ENCODE measurements around the gene CDKAL1. TPM values are rescaled to one million over a fixed set of nuclear protein-coding genes. Genes with fewer than 3 reads are reported as not detected.

The CDKAL1 gene
- total and polyA plus RNA-seq, 2 of the 8 experiments (the other 6 are each of a cell fraction or from before 2014, with no cell fraction given): 8.4 to 24.6 TPM

DNA sequence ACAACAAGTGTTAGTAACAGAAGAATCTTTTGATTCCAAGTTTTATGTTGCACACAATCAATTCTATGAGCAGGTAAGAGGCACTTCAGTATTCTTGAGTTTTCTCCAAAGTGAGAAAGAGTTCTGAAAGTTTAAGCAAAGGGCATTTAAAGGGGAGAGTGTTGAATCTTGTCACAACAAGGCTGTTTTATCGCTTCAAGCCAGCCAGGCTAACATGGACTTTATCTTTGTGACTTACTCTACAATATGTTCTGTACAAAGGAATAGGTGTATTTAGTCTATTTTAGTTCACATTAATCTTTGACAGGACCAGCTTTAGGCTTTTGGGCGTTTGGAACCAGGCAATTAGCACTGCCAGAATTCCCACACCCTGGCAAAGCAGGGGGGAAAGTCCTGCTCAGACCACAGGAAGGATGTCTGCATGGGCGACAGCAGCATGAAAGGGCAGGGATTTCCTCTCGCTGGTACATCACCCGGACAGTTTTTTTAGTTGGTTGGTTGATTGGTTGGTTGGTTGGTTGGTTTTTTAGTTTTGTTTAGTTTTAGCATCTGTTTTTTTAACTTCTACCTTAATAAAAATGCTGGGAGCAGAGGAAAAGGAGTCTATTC, 663.9 kb downstream of the CDKAL1 start:
- H3K9me3 ChIP-seq (ENCODE audit: insufficient read depth in 2 of 2, low read depth in 1 of 2, low read length in 1 of 2): no peaks in the 10 kb centered on the region
- no peak overlapping the region for H3K27ac ChIP-seq (ENCODE audit: low read depth, low read length)
- TF ChIP-seq CEBPB (IDR thresholded peaks at IDR 0.05; ENCODE audit: low read depth, low read length) (no peak), EZH2 (IDR thresholded peaks at IDR 0.05; ENCODE audit: low read depth, low read length, severe bottlenecking) (no peak), TAF7 (optimal IDR thresholded peaks at IDR 0.05; ENCODE audit: borderline replicate concordance, low read depth, low read length) (no peak), SUZ12 (IDR thresholded peaks at IDR 0.05; ENCODE audit: low read length) (no peak), CHD1 (IDR thresholded peaks at IDR 0.05; ENCODE audit: low read depth, low read length) (no peak), TAF1 (IDR thresholded peaks at IDR 0.05; ENCODE audit: low read depth, low read length) (no peak), JUND (IDR thresholded peaks at IDR 0.05; ENCODE audit: low read length) (no peak)
- TF ChIP-seq, protein P1, sequence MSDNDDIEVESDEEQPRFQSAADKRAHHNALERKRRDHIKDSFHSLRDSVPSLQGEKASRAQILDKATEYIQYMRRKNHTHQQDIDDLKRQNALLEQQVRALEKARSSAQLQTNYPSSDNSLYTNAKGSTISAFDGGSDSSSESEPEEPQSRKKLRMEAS (IDR thresholded peaks at IDR 0.05): no peak
- H3K4me1 ChIP-seq (replicated peaks in 1 of 4; ENCODE audit: control insufficient read depth in 3 of 4, insufficient read depth in 4 of 4, low read length in 3 of 4): peaks cover 0 to 7% (median 6%) of the 10 kb centered on the region in 4 experiments
- H2BK120ac ChIP-seq (replicated peaks; ENCODE audit: low read depth, low read length): no peak overlapping the region
- ChIA-PET POLR2A (ENCODE audit: partially characterized antibody) (no interaction called here), CTCF (ENCODE audit: partially characterized antibody) (interaction anchor here (0.9 kb wide), 1 partner anchor 19 kb away, joined by 3 read pairs; no protein-coding TSS in a partner anchor)
- no peaks in the 10 kb centered on the region for H3K79me2 ChIP-seq (ENCODE audit: control insufficient read depth in 1 of 2, insufficient read depth in 2 of 2, low read length in 2 of 2)
- H3K27me3 ChIP-seq (replicated peaks in 1 of 4; ENCODE audit: control insufficient read depth in 3 of 4, extremely low read depth in 1 of 4, insufficient read depth in 3 of 4, low read length in 3 of 4): no peaks in the 10 kb centered on the region
- H3K18ac ChIP-seq (ENCODE audit: extremely low read depth, low read length): no peak overlapping the region
- no peak overlapping the region for H3K4me3 ChIP-seq (ENCODE audit: extremely low read depth in 1 of 4, insufficient read depth in 2 of 4, low read depth in 3 of 4, low read length in 4 of 4)
- H3K79me1 ChIP-seq (ENCODE audit: low read depth, low read length): no peaks in the 10 kb centered on the region
- H3K14ac ChIP-seq (ENCODE audit: insufficient read length): no peak overlapping the region
- H3K23me2 ChIP-seq (ENCODE audit: low read depth, low read length): no peaks in the 10 kb centered on the region
- H3K23ac ChIP-seq (ENCODE audit: insufficient read length): no peak overlapping the region
- no peak overlapping the region for H2BK15ac ChIP-seq (ENCODE audit: low read length)
- H4K8ac ChIP-seq (ENCODE audit: extremely low read depth, insufficient read depth, low read length): no peak overlapping the region
- H2BK20ac ChIP-seq (ENCODE audit: low read length): no peak overlapping the region
- no peak overlapping the region for H2BK12ac ChIP-seq (ENCODE audit: low read depth, low read length)
- no peak overlapping the region for H4K91ac ChIP-seq (replicated peaks; ENCODE audit: insufficient read length, low read length)
- H2BK5ac ChIP-seq (ENCODE audit: low read depth, low read length): no peak overlapping the region
- H3K4ac ChIP-seq (replicated peaks; ENCODE audit: insufficient read length, low read depth, low read length): no peak overlapping the region
- H2AK5ac ChIP-seq (ENCODE audit: low read depth, low read length): no peak overlapping the region
- H4K20me1 ChIP-seq (replicated peaks in 1 of 2; ENCODE audit: control insufficient read depth in 1 of 2, insufficient read depth in 2 of 2, low read length in 2 of 2): no peaks in the 10 kb centered on the region
- no peak overlapping the region for H3K9ac ChIP-seq (replicated peaks in 1 of 4; ENCODE audit: extremely low read depth in 1 of 4, low read depth in 3 of 4, low read length in 3 of 4)
- no peak overlapping the region for H3K4me2 ChIP-seq (ENCODE audit: insufficient read depth in 1 of 2, low read depth in 2 of 2, low read length in 2 of 2)
- no peak overlapping the region for H4K5ac ChIP-seq (ENCODE audit: insufficient read length, low read depth, low read length)
- H3K36me3 ChIP-seq (ENCODE audit: control insufficient read depth in 2 of 4, insufficient read depth in 4 of 4, low read length in 3 of 4): no peaks in the 10 kb centered on the region; a peak in 2 of 8 replicates
- DNase-seq (ENCODE audit: low read depth in 1 of 2, low spot score in 2 of 2): no peak
- 89% methylated on average over 5 of the region's 5 CpGs; no CpG with 5 or more reads in 1 of the 2 experiments for whole genome bisulfite sequencing, 2 experiments (ENCODE audit: extremely low coverage in 1 of 2, insufficient coverage in 1 of 2, insufficient read length in 1 of 2, insufficient replicate concordance in 2 of 2, low coverage in 1 of 2, low lambda C conversion rate in 2 of 2, missing lambda C conversion rate in 1 of 2)
- FAIRE-seq: no peak
- H3K56ac ChIP-seq (replicated peaks; ENCODE audit: insufficient read length, low read depth, low read length): no peak overlapping the region
- H2AFZ ChIP-seq (ENCODE audit: low read length): no peak overlapping the region

All from H1 (cell line).